Breast epithelium (tissue), 4 donors: ENCODE data around the gene ZNF655. TPM values are rescaled to one million over a fixed set of nuclear protein-coding genes. Genes with fewer than 3 reads are reported as not detected.
"Not testable (repeated sequence)": the region's sequence is repeated elsewhere in the genome, so short reads cannot be mapped to it uniquely, and the experiment has no call there.

Experiments
- DNase-seq, 2 donors: peaks; one replicate each; pipeline ENCODE4 v3.0.0-alpha.2; 2019; ENCODE audit warnings: low spot score in 2 of 2
- H3K27ac ChIP-seq, 2 donors: fragments of 200-600 bp; sonication (generic) in 1 of 2; one replicate each; pipeline ENCODE4 v1.5.1; 2016 to 2019; ENCODE audit warnings: mild to moderate bottlenecking in 1 of 2
- H3K27me3 ChIP-seq, 2 donors: fragments of 200-600 bp; sonication (generic) in 1 of 2; one replicate each; pipeline versions ENCODE4 v1.5.1 to v1.6.0; 2017 to 2019; ENCODE audit warnings: control low read depth in 1 of 2, mild to moderate bottlenecking in 1 of 2
- H3K36me3 ChIP-seq: fragments of 200-600 bp; one replicate; pipeline ENCODE4 v1.5.1; 2019
- H3K4me1 ChIP-seq, 2 donors: fragments of 200-600 bp; sonication (generic); one replicate each; pipeline ENCODE4 v1.5.1; 2016 to 2019; ENCODE audit warnings: control low read depth in 1 of 2
- H3K4me3 ChIP-seq, 3 donors: fragments of 200-600 bp; sonication (generic); 1 replicate in 2 of 3; 2 replicates in 1 of 3; pipeline ENCODE4 v1.5.1; 2016 to 2019; ENCODE audit warnings: mild to moderate bottlenecking in 3 of 3, moderate library complexity in 2 of 3
- H3K9me3 ChIP-seq, 2 donors: fragments of 200-600 bp; sonication (generic) in 1 of 2; one replicate each; pipeline ENCODE4 v1.5.1; 2016 to 2019; ENCODE audit warnings: control low read depth in 1 of 2
- POLR2A ChIP-seq: fragments of 450-650 bp; IDR thresholded peaks from one replicate; pipeline ENCODE4 v1.6.1; 2016; ENCODE audit warnings: antibody characterized with exemption, mild to moderate bottlenecking, moderate library complexity
- POLR2AphosphoS5 ChIP-seq, 3 donors: sonication (generic); formaldehyde crosslinking; IDR thresholded peaks; one replicate each; pipeline ENCODE4 v1.6.1; 2017; ENCODE audit warnings: antibody characterized with exemption in 3 of 3
- intact Hi-C: fragments of 100-400 bp; cut with DNase I; formaldehyde crosslinking; loops from one replicate; pipeline ENCODE4 v1.15.1; 2023; ENCODE audit warnings: low total_unique reads
- total RNA-seq, 3 donors: library from RNA; depleted of rRNA; stranded (reverse); fragments of >200 nt; gene quantifications; one replicate each; pipeline ENCODE4 v1.1.0, GENCODE V29; 2016
- TF ChIP-seq, protein P1 (sequence below), 3 donors: fragments of 450-650 bp; IDR thresholded peaks; one replicate each; pipeline ENCODE4 v1.5.1; 2016 to 2017; ENCODE audit warnings: antibody characterized with exemption in 3 of 3, mild to moderate bottlenecking in 3 of 3, moderate library complexity in 3 of 3

The ZNF655 gene
- total RNA-seq, 3 donors from 2014 or later: 100 to 129 (median 110) TPM

DNA sequence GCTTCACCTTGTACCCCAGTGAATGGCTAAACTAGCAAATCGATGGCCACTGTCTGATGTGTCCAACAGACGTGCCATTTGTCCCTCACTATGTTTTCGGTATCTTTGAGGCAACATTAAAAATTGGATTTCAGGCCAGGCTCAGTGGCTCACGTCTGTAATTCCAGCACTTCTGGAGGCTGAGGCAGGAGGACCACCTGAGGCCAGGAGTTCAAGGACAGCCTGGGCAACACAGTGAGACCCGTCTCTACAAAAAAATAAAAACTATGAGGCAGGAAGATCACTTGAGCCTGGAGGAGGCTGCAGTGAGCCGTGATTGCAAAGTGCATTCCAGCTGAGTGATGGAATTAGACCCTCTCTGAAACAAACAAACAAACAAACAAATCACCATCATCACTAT lies 14.5 kb upstream of the ZNF655 start:
- H3K36me3 ChIP-seq: no peaks in the 10 kb centered on the region
- no peak for DNase-seq

DNA sequence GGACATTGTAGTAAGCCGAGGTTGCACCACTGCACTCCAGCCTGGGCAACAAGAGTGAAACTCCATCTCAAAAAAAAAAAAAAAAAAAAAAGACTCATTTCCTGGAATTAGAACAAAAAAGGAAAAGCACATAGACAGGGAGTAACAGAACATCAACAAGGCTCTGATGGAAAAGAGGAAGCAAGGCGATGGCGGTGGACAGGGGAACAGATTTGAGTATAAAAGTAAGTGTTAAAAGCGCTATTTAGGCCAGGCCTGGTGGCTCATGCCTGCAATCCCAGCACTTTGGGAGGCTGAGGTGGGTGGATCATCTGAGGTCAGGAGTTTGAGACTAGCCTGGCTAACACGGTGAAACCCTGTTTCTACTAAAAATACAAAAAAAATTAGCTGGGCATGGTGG lies 13.1 kb upstream of the ZNF655 start:
- H3K4me3 ChIP-seq, H3K36me3 ChIP-seq, DNase-seq, intact Hi-C loops, H3K27me3 ChIP-seq, H3K27ac ChIP-seq, H3K4me1 ChIP-seq: not testable (repeated sequence)
- peaks cover 43 to 47% of the 10 kb centered on the region in 2 donors for H3K9me3 ChIP-seq

More for the DNA sequence above, 14.5 kb upstream of the ZNF655 start:
- Histone ChIP-seq H3K27ac (no peak overlapping the region), H3K27me3 (no peaks in the 10 kb centered on the region), H3K9me3 (peaks cover 57 to 61% of the 10 kb centered on the region in 2 donors), H3K4me1 (no peaks in the 10 kb centered on the region), H3K4me3 (no peak overlapping the region)
- TF ChIP-seq, protein P1, sequence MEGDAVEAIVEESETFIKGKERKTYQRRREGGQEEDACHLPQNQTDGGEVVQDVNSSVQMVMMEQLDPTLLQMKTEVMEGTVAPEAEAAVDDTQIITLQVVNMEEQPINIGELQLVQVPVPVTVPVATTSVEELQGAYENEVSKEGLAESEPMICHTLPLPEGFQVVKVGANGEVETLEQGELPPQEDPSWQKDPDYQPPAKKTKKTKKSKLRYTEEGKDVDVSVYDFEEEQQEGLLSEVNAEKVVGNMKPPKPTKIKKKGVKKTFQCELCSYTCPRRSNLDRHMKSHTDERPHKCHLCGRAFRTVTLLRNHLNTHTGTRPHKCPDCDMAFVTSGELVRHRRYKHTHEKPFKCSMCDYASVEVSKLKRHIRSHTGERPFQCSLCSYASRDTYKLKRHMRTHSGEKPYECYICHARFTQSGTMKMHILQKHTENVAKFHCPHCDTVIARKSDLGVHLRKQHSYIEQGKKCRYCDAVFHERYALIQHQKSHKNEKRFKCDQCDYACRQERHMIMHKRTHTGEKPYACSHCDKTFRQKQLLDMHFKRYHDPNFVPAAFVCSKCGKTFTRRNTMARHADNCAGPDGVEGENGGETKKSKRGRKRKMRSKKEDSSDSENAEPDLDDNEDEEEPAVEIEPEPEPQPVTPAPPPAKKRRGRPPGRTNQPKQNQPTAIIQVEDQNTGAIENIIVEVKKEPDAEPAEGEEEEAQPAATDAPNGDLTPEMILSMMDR (IDR thresholded peaks at IDR 0.05): no peak
- no peak for TF ChIP-seq POLR2A
- TF ChIP-seq POLR2AphosphoS5 (IDR thresholded peaks at IDR 0.05): no peak
- intact Hi-C loops: no loop called here

DNA sequence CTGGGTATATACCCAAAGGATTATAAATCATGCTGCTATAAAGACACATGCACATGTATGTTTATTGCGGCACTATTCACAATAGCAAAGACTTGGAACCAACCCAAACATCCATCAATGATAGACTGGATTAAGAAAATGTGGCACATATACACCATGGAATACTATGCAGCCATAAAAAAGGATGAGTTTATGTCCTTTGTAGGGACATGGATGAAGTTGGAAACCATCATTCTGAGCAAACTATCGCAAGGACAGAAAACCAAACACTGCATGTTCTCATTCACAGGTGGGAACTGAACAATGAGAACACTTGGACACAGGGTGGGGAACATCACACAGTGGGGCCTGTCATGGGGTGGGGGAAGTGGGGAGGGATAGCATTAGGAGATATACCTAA lies 8.9 kb upstream of the ZNF655 start:
- H3K27me3 ChIP-seq, H3K36me3 ChIP-seq, H3K4me3 ChIP-seq, H3K9me3 ChIP-seq, H3K4me1 ChIP-seq, H3K27ac ChIP-seq, DNase-seq: not testable (repeated sequence)
- intact Hi-C loops: loop anchor here (2.0 kb wide), 1 partner anchor 63 kb away; no protein-coding TSS in a partner anchor

DNA sequence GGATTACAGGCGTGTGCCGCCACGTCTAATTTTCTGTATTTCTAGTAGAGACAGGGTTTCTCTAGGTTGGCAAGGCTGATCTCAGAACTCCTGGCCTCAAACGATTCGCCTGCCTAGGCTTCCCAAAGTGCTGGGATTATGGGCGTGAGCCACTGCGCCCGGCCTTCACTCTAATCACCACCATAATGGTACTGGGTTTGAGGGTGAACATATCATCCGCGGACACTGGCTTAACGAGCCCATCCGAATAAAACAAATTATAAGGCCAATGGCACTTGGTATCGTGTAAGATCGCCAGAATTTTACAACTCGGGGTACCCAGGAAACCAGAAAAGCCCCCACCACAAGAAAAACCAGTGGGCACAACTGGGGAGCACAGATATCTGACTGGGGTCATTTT lies 7.1 kb upstream of the ZNF655 start:
- intact Hi-C loops: no loop called here
- Histone ChIP-seq H3K4me1 (peaks cover 3 to 4% of the 10 kb centered on the region in 2 donors), H3K27ac (peak overlapping the region; percentile 77 to 92), H3K27me3 (no peaks in the 10 kb centered on the region), H3K36me3 (no peaks in the 10 kb centered on the region), H3K9me3 (peaks cover 6 to 7% of the 10 kb centered on the region in 2 donors), H3K4me3 (peak overlapping the region; percentile 68 to 96 (median 70))
- no peak for DNase-seq
- TF ChIP-seq, protein P1 (IDR thresholded peaks at IDR 0.05): no peak
- TF ChIP-seq POLR2A (no peak), POLR2AphosphoS5 (IDR thresholded peaks at IDR 0.05) (no peak)

DNA sequence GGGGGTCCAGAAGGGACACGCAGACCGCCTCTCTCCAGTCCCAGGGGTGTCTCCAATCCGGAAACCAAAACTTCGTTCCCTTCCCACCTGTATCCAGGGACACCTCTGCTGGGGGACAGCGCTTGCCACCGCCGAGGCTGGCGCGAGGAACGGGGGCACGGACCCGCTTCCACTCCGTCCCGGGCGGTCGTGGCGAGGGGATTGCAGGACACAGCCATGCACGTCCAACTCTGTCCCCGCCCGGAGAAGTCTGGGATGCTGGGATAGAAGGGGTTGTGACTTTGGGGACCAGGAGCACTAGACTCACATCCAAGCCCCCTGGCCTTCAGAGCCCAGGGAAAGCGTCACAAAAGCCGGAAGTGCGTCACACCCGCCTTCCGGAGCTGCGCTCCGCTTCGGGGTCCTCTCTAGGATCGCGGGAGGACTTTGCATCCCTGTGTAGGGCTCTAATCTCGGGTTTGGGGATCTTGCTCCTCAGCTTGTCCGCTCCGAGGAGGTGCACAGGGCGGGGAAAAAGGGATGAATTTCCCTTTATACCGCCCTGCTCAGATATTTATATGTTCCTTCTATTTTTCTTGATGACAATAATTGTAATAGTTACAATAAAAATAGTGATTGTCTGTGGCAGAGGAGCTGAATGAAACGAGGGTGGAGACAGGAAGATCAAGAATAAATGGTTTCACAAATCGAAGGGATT lies 6.5 kb upstream of the ZNF655 start, which contains the start of gene FAM200A:
Gene FAM200A, minus strand, starts transcription at position 348 of the 697 bp plus-strand sequence. CDS start 3,707 bp downstream, outside the sequence.
- Histone ChIP-seq H3K27ac (peak within 1 kb of the TSS; percentile 77 to 92), H3K36me3 (no peaks in the 10 kb centered on the region), H3K4me1 (peaks cover 3 to 4% of the 10 kb centered on the region in 2 donors), H3K9me3 (peaks cover 6 to 7% of the 10 kb centered on the region in 2 donors), H3K4me3 (peak within 1 kb of the TSS; percentile 68 to 96 (median 70)), H3K27me3 (no peaks in the 10 kb centered on the region)
- TF ChIP-seq POLR2AphosphoS5 (IDR thresholded peaks at IDR 0.05) (peak; percentile 84 to 94 (median 88)), POLR2A (peak; percentile 87)
- TF ChIP-seq, protein P1 (IDR thresholded peaks at IDR 0.05): no peak
- intact Hi-C loops: no loop called here
- DNase-seq: peak; percentile 74 to 78

DNA sequence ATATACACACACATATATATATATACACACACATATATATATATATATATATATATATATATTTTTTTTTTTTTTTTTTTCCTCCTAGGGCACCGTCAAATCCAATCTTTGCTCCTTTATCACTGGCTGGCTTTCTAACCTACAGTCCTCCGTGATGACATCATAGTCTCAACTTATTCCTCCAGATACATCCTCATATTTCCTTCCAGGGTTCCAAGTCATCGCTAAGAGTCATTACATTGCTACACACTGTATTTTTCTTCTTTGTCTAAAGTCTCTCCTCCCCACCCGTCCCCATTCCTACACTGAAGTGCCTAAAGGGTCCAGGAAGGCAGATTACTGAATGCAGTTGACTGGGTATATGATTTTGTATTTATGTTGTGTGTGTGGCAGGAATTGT lies 5.4 kb upstream of the ZNF655 start:
- Histone ChIP-seq H3K27ac (no peak overlapping the region), H3K4me1 (peaks cover 6 to 12% of the 10 kb centered on the region in 2 donors), H3K9me3 (peaks cover 3 to 5% of the 10 kb centered on the region in 2 donors), H3K27me3 (no peaks in the 10 kb centered on the region), H3K36me3 (no peaks in the 10 kb centered on the region), H3K4me3 (no peak overlapping the region)
- no peak for DNase-seq
- TF ChIP-seq POLR2A: no peak
- TF ChIP-seq, protein P1 (IDR thresholded peaks at IDR 0.05): no peak
- TF ChIP-seq POLR2AphosphoS5 (IDR thresholded peaks at IDR 0.05): no peak
- intact Hi-C loops: no loop called here
